Lower leg skin (tissue), 4 donors: ENCODE data around the gene SLC17A3. TPM values are rescaled to one million over a fixed set of nuclear protein-coding genes. Genes with fewer than 3 reads are reported as not detected.

Source experiments
- DNase-seq, 2 donors: peaks; one replicate each; pipeline ENCODE4 v3.0.0-alpha.2; 2019; ENCODE audit warnings: low spot score in 2 of 2
- H3K4me3 ChIP-seq: fragments of 200-600 bp; sonication (generic); 2 replicates; pipeline ENCODE4 v1.5.1; 2017; ENCODE audit warnings: mild to moderate bottlenecking, low read depth; ENCODE audit not compliant: poor library complexity, severe bottlenecking
- CTCF ChIP-seq, 3 donors: fragments of 450-650 bp; IDR thresholded peaks; one replicate each; pipeline ENCODE4 v1.5.1; 2016; ENCODE audit warnings: antibody characterized with exemption in 3 of 3, mild to moderate bottlenecking in 3 of 3, moderate library complexity in 2 of 3
- POLR2A ChIP-seq, 2 donors: fragments of 450-650 bp; IDR thresholded peaks; one replicate each; pipeline ENCODE4 v1.6.1; 2016 to 2017; ENCODE audit warnings: antibody characterized with exemption in 2 of 2, mild to moderate bottlenecking in 1 of 2, moderate library complexity in 1 of 2
- WGBS, 2 donors: methylation state at CpG; one replicate each; pipeline ENCODE4 v1.1.5; 2018; 5-methylcytosine and 5-hydroxymethylcytosine counted together
- intact Hi-C: fragments of 100-400 bp; cut with DNase I; formaldehyde crosslinking; loops from one replicate; pipeline ENCODE4 v1.15.0; 2023; ENCODE audit warnings: low total_unique reads
- total RNA-seq, 4 donors: library from RNA; depleted of rRNA; stranded (reverse); fragments of >200 nt; gene quantifications; one replicate each; pipeline ENCODE4 v1.1.0, GENCODE V29; 2016

SLC17A3 gene
- not detected for total RNA-seq

- H3K4me3 ChIP-seq: no peak within 1 kb of the TSS
- intact Hi-C loops: no loop called here
- TF ChIP-seq CTCF (IDR thresholded peaks at IDR 0.05) (no peak), POLR2A (IDR thresholded peaks at IDR 0.05) (no peak)
- DNase-seq: no peak
- 81 to 85% methylated on average over 3 of the region's 3 CpGs for WGBS, 2 donors
These were observed at the start of gene SLC17A3 for GRCh38 chr6:25874118-25874517. TSS of gene SLC17A3 (minus strand) at chr6:25874243. CDS start at chr6:25868387, 5,856 bp downstream.

GRCh38 chr6:25922301-25922700 lies 48.3 kb upstream of the SLC17A3 start:
- no peak for TF ChIP-seq POLR2A (IDR thresholded peaks at IDR 0.05)
- TF ChIP-seq CTCF (IDR thresholded peaks at IDR 0.05): no peak
- H3K4me3 ChIP-seq: no peak overlapping the region
- DNase-seq: peak in 1 of 2 donors; percentile 36
- intact Hi-C loops: no loop called here
- 55 to 69% methylated on average over 2 of the region's 2 CpGs for WGBS, 2 donors

- intact Hi-C loops: no loop called here
- DNase-seq: no peak
- TF ChIP-seq CTCF (IDR thresholded peaks at IDR 0.05) (no peak), POLR2A (IDR thresholded peaks at IDR 0.05) (no peak)
- H3K4me3 ChIP-seq: no peak overlapping the region
These were observed 47.6 kb upstream of the SLC17A3 start for GRCh38 chr6:25921525-25922203.

- no peak for DNase-seq
- intact Hi-C loops: no loop called here
- TF ChIP-seq POLR2A (IDR thresholded peaks at IDR 0.05): no peak
- no peak for TF ChIP-seq CTCF (IDR thresholded peaks at IDR 0.05)
- 84 to 93% methylated on average over 5 of the region's 5 CpGs for WGBS, 2 donors
- no peak overlapping the region for H3K4me3 ChIP-seq
These were observed 45.6 kb upstream of the SLC17A3 start for GRCh38 chr6:25919657-25920056.

- 72 to 73% methylated on average over 5 of the region's 5 CpGs for WGBS, 2 donors
- no peak overlapping the region for H3K4me3 ChIP-seq
- intact Hi-C loops: no loop called here
- DNase-seq: no peak
- TF ChIP-seq POLR2A (IDR thresholded peaks at IDR 0.05) (no peak), CTCF (IDR thresholded peaks at IDR 0.05) (no peak)
These were observed 44.1 kb upstream of the SLC17A3 start for GRCh38 chr6:25918083-25918683.
